HG03139 (cell line): ENCODE measurements around the gene HOXD12.

Experiments
- ATAC-seq: cut with Tn5 transposase; IDR thresholded peaks from one replicate; pipeline ENCODE4 v1.9.1; 2021; ENCODE audit not compliant: unreplicated experiment

The HOXD12 gene

DNA sequence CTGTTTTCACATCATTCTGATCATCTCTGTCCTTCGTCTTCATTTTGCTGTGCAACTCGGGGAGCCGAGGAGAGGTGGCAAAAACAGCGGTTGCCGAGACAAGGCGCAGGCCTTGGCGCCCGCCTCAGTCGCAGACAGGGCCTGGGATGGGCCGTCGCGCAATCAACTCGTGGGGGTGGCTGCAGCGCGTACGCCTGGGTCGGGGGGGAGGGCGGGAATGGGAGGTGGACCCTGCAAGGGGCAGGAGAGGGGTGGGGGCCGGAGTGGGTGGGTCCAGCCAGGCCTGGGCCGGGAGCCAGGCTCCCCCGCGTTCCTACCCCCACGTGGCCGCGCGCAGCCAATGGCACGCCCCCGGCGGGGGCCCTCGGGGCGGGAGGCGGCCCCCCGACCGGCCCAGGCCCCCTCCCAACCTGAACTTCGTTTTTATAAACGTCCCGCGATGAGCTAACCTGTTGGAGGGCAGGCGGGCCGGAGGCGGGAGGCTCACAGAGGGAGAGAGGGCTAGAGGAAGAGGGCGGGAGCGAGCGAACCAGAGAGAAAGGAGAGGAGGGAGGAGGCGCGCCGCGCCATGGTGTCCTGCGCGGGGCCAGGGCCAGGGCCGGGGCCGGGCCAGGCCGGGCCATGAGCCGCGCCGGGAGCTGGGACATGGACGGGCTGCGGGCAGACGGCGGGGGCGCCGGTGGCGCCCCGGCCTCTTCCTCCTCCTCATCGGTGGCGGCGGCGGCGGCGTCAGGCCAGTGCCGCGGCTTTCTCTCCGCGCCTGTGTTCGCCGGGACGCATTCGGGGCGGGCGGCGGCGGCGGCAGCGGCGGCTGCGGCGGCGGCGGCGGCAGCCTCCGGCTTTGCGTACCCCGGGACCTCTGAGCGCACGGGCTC is 7.1 kb upstream of the HOXD12 start, which contains the start of gene HOXD13:
HOXD13 (plus strand) TSS at position 452 of the 875 bp plus-strand sequence; CDS start at position 622, 170 bp downstream.
- no peak for ATAC-seq

DNA sequence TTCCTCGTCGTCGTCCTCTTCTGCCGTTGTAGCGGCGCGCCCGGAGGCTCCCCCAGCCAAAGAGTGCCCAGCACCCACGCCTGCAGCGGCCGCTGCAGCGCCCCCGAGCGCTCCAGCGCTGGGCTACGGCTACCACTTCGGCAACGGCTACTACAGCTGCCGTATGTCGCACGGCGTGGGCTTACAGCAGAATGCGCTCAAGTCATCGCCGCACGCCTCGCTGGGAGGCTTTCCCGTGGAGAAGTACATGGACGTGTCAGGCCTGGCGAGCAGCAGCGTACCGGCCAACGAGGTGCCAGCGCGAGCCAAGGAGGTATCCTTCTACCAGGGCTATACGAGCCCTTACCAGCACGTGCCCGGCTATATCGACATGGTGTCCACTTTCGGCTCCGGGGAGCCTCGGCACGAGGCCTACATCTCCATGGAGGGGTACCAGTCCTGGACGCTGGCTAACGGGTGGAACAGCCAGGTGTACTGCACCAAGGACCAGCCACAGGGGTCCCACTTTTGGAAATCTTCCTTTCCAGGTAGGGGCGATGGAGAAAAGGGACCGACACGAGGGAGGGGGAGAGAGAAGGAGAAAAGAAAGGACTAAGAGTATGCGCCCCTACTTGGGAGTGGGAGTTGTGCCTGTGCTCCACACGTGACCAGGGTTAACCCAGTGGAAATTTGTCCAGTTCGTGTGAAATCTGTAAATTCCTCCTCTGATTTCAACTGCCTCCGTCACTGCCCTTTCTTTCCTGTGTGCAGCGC is 6.3 kb upstream of the HOXD12 start:
- ATAC-seq = no peak

DNA sequence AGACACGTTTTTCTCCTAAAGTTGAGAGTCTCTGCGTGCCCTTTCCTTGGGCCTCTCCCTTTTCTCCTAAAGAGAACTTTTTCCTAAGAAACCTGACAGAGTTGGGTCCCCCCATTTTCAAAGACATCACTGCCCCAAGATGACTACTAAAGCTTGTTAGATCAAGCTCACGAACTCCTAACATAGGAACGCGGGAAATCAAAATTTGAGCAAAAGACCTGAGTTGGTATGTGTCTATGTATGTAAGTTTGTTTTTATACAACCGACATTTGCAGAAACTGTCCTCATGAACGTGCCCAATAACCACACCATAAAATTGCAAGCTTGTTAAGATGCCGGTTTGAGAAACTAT is 5.7 kb upstream of the HOXD12 start:
- no peak for ATAC-seq

DNA sequence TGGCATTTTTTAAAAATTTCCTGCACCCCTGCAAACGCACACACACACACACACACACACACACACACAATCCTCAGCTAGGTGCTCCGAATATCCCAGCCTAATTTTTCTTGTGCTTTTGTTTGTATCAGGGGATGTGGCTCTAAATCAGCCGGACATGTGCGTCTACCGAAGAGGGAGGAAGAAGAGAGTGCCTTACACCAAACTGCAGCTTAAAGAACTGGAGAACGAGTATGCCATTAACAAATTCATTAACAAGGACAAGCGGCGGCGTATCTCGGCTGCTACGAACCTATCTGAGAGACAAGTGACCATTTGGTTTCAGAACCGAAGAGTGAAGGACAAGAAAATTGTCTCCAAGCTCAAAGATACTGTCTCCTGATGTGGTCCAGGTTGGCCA is 5.2 kb upstream of the HOXD12 start:
- ATAC-seq = no peak

DNA sequence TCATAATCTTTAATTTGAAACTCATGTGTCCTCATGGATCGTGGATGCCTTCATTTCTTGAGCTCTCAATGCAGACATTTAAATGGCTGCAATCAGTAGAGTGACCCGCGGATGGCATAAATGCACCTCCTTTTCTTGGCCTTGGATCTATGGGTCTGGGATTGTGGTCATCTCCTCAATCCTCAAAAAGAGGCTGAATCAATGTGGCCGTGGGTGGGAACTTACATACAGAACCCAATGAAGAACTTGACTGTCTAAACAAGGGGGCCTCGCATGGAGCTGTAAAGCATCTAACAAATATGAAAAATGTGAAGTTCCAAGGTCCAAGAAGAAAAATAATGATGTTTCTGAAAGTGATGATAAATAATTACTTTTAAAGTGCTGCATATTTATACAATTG is 4.2 kb upstream of the HOXD12 start:
- no peak for ATAC-seq

DNA sequence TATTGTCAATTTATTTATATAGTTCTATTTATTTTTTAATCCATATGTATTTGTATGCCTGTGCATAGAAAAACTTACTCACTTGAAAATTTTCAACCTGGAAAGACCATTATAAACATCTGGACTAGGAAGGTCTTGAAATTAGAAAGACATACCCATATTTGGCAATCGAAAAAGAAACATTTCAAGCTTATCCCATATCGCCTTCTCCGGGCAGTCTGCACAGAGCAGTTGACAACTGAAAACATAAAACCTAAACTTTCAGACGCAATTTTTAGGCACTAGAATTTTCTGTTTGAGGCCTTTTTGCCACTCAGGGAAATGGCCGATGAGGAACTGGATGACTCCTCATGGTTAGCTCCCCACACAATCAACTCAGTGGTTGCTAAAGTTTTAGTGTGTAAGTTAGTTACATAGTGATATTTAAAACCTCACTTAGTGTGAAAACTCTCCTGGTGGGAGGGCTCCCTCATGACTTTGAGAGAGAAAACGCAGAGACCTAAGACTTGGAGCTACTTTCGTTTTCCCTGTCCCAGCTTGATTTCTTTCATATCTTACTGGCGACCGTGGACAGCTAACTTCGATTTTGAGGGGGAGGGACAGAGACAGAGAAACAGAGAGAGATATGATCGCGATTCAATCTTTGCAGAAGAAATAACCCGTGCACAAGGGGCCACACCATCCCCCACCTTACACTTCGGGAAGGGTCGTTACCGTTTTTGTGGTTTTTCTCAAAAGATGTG is 3.2 kb upstream of the HOXD12 start:
- no peak for ATAC-seq

DNA sequence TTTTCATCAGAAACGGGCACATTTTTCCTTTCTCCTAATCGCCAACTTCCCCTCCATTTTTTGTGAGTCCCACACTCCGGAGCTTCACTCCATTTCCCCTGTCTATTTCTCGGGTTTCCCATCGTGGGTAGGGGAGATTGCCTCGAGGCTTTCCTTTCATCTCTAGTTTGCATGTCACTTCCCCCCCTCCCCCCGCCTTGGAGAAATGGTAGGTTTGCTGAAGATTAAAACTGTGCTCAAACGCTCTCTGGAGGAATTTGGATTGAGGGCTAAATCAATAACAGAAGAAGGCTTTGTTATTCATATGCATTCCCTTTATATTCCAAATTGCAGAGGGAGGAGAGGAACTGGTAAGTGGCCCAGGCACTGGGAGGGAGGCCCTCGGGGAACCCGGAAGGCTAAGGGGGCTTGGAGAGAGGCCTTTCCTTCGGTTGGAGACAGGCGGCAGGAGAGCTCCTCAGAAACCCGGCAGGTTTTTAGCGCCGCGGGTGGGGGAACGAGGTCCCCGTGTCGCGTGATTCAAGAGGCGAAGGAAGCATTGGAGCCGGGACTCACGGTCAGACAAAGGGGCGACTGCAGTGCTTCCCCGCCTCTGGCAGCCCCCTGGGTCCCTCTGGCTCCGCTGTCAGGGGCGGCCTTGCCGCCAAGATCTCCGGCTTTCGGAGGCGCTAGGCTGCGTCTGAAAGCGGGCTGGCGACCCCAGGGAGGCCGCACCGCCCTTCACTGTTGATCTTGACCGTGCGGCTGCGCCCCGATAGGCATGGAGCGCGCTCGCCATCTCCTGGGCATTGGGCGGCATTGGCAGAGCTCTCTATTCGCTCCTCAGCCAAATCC is 2.4 kb upstream of the HOXD12 start:
- peak; percentile 85 for ATAC-seq

DNA sequence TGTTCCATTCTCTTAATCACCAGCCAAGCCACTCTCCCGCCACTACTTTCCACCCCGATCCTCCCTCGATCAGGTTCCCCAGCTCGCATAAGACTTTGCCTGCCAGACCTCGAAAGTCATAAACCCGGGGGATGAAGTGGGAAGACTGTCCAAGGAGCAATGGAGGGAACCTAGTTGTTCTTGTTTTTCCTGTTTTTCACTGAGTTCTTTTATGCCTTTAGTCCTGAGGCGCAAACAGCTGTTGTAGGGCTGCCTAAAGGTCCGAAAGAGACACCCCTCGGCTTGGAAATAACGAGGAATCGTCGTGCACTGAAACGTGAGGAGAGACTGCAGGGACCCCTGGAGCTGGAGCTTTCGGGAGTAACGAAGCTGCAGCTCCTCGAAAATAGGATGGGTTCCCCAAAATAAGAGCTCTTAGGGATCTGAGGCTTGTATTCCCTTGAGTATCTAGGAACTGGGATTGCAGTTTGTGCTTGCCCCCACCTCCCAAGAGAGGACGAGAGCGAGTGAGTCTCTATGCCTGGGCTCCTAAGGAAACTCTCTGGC is 1.7 kb upstream of the HOXD12 start:
- ATAC-seq = no peak

DNA sequence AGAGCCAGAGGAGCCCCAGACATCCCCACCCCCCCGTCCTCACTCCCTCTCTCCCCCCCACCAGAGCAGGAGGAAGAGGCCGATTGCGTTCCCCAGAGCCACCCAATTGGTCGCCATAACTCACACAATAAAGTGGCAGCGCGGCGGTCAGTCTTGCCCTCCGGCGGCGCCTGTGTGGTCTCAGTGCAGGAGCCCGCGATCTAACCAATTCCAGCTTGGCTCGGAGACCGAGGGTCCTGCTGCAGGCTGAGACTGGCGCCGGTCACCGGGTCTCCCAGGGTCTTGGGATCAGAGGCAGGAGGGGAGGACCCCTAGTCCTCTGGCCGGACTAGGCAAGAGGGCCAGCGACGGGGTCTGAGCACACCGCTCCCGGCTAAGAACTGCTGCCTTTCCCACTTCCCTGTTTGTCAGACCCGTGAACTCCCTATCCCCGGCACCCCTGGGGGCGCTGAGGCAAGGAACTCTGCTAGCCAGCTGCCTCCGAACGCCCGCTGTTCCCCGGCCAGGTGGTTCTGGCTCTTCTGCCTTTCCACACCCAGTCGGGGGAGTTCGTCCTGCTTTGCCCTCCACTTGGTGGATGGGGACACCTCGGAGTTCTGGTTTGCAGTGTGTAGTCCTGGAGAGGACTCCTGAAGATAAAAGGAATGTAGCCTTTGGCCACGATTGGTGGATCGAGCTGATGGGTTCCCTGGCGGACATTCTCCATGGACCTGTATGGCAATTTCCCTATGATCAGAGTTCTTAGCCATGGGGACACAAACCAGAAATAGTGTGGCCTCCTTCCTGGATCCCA is 1.0 kb upstream of the HOXD12 start:
- ATAC-seq = no peak

DNA sequence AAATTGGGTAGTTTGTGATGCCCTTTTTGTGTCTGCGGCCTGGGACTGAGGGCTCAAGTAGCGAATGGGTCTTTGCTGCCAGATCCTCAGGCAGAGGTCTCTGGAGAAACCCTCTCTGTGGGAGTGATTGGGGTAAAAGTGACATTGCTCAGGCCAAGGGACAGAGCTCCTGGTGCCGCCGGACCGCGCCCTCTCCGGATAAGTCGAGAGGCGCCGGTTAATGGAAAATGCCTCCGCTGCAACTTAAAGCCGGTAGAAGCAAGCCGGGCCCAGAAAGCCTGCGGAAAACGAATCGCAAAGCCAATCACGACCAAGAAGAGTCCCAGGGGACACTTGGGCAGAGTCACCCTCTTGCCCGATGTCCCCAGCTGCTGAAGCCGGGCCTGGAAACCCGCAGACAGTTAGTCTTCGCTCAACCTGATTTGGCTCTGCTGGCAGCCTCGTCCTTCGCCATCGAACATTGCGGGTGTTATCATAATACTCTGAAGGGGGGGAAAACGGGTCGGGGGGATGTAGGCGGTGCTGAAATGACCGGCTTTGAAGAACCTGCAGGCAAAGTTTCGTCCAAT is 352 bp upstream of the HOXD12 start:
- no peak for ATAC-seq

DNA sequence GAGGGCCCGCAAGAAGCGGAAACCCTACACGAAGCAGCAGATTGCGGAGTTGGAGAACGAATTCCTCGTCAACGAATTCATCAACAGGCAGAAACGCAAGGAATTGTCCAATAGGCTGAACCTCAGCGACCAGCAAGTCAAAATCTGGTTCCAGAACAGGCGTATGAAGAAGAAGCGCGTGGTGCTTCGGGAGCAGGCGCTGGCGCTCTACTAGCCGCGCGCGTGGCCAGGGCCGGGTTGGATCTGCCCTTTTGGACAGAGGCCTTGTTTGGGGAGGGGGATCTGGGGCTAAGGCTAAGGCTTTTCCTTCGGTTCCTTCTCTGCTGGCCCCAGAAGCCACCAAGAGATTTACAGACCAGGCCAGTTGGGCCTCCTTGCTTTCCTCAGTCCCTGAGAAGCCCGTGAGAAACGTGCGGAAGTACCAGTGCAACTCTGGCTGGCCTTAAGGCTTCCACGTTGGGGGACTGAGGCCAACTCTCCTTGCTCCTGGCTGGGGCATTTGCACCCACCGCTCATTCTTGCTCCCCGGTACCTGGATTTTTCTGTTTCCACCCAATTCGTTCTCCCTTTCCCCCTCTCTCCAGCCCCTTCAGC is 1.0 kb downstream of the HOXD12 start:
- no peak for ATAC-seq

DNA sequence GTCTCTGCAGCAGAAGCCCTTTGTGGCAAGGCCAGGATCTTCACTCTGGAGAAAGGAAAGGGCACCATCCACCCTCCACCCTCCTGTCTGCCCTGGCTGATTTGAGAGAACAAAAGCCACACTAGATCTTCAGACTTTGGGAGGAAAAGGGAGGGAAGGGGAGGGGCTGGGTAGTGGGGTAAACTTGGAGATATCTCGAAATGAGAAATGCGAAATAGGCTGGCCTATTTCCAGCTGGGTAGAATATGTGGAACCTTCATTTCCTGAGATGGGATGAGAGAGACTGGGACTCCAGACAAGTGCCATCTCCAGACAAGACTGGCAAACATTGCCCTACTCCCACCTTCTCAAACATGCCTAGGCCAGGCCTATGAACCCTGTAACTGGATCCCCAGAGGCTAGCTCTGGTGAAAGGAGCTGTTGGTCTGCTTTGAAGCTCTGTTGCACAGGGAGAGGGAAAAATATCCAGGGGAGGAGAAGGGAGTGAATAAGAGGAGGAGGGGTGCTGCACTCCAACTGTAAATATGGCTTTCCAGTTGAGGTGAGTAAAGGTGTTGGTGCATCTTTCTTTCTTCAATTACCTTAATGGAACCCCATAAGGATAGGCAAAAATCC is 1.7 kb downstream of the HOXD12 start:
- no peak for ATAC-seq

DNA sequence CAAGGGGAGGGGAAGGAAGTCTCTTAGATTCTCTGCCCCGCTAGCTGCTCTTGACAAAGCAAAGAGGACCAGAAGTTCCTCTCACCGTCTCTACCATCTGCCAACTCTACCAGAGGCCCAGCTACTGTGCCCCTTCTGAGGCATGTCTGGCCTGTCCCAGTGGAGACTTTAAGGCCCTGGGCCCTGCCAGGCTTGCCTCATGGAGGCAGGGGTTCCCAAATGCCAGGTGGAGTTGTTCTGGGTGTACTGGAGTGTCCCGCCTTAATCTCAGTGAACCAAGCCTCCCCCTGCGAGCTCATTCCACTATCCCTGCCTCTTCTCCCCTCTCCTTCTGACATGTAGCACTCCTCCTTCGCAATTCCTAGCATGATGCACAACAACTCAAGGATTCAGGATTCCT is 2.2 kb downstream of the HOXD12 start:
- no peak for ATAC-seq

DNA sequence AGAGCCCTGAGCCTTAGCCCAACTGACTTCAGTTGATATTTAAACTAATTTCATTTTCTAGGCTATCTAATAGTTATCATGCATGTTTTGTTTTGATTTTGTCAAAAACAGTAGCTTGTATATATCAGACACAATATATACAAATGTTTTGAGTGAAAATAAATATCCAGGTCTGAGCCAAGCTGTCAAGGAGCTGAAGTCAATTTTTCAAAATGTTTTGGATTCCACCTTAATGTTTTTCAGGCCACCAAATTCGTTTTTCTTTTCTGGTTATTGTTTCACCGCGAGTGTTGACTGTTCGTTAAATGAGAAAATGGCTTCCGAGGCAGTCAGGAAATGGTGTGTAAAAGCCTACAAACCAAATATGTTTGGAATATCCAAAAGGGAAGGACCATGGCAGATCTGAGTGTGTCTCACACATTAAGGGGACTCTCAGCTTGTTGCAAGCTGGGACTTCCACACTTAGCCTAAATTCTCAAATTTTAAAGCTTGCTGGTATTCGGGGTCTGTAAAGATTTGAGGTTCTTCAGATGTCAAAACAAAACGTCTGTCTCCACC is 2.8 kb downstream of the HOXD12 start:
- no peak for ATAC-seq

DNA sequence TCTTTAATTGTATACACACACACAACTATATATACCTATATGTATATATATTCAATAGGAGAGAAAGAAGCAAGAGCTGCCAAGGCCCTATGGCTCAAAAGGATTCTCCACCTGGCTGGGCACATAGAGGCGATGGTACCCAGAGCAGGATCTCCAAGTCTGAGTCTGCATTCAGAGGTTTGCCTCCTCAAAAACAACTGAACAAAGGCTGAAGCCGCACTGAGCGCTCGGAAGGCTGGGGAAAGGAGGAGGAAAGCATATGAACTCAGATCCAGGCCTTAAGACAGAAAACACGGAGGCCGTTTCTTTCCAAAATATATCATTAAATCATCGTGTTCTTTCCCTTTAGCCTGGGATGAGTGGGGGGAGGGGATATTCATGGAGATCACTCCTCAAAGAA is 3.6 kb downstream of the HOXD12 start:
- ATAC-seq = no peak

DNA sequence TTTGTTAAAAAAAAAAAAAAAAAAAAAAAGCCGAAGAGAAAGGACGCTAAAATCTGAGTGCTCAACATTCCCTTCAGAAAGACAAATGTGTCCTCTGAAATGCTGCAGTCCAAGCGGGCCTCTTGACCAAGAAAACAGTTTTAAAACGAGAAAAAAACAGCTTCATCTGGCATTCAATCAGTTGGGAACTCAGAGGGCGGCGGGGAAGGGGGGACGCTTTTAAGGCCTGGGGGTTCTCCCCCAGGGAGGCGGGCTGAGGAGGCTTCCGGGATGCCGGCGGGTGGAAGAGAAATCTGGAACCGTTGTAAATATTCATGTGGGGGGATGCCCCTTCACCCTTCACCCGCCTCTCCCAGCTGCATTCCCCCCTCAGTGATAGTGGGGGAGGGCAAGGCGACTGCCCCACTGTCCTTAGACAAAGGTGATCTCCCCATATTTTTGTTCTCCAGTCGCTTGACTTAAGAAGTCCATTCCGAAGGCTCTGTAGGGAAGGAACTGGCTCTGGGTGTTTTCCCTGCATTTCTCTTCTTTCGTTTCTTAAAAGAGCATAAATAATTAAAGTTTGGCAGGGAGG is 4.2 kb downstream of the HOXD12 start:
- no peak for ATAC-seq

DNA sequence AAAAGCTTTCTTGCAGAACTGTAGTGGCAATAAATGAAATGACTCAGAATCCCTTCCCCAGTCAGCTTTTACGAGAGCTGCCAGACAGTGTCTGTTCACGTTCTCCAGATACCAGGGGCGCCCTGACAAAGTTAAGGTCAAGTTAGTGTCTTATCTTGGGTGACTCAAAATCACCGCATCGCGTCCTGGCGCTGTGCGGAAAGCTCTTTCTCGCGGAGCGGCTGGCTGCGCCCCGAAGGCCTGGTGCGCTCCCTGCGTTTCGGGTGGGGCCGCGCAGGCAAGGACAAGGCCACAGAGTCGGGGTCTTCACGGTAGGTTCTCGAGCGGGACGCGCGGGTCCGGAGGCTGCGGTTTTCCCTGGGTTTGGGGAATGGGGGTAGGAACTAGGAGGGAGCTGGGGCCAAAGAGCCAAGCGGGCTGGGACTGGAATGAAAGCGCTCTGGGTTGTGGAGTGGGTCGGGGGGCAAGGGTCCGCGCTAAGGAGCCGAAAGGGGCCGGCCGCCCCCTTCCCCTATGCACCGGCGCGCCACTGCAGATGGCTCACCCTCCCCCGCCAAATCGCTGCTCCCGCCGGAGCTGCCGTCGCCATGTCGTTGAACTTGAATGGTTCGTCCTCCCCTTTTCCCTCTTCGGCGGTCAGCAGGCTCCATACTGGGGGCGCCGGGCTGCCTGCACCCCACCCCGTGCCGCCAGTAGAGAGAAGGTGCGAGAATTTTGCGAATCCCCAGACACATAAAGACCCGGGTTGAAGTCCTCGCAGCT is 4.9 kb downstream of the HOXD12 start:
- ATAC-seq = no peak
